ENCODE results near the gene OR5T3.
"Not testable (repeated sequence)": the region's sequence is repeated elsewhere in the genome, so short reads cannot be mapped to it uniquely, and the experiment has no call there.

OR5T3 gene

DNA sequence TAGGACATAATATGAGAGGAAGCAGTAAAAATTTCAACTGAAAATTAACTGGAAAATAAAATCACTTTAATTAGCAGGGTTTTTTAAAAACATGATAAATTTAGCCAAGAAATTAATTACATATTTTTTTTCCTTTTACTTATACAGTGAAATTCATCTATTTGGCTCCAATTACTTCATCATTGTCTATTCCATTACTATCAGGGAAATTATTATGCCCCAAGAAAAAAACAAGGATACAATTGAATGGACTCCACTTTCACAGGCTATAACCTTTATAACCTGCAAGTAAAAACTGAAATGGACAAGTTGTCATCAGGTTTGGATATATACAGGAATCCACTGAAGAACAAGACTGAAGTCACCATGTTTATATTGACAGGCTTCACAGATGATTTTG is at the start of gene OR5T3:
Gene OR5T3, plus strand, starts transcription at position 301 of the 400 bp plus-strand sequence. Its CDS starts 0 bp downstream, at position 301.
- no peak for DNase-seq

- no peak for DNase-seq
These were observed 44.3 kb upstream of the OR5T3 start for GRCh38 chr11:56207790-56208189.

DNA sequence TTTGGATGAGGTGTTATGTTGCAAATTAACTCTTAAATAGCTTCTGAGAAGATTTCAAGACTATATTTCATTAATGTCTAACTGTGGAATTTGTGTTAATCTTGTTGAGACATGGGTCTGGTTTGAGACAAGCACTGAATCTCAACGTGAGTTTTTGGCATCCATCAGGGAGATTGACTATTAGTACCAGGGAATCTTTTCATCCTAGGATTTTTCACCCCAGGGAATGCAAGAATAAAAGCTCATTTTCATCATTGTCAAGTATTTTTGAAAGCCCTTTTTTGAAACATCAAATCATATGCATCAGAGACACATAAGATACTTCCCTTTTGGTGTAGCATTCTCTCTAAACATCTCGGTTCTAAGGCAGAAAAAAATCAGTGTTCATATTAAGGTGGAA is 37.5 kb upstream of the OR5T3 start:
- DNase-seq: no peak

- not testable (repeated sequence) for DNase-seq
These were observed 32.3 kb upstream of the OR5T3 start for GRCh38 chr11:56219735-56220134.

DNA sequence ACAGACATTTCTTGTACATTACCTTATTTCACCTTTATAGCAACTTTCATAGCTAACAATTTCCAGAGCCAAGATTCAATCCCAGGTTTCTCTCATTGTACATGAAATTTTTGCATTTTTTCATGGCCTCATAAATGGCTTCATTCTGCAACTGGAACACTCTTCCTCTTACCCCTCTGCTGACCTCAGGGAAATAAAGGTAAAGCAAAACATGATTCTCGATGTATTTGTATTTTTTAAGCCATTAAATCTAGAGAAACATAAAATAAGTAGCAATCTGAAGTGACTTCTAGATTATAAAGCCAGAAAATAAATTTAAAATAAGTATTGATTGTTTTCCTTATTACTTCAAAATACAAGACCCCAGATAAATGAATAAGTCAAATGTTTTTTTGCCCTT is 17.9 kb upstream of the OR5T3 start, which contains the start of gene OR5T2:
Gene OR5T2, minus strand, starts transcription at position 101 of the 400 bp plus-strand sequence. CDS start 1,193 bp downstream, outside the sequence.
- DNase-seq: no peak

GRCh38 chr11:56271092-56271491 is 19.0 kb downstream of the OR5T3 start:
- no peak for DNase-seq

GRCh38 chr11:56273854-56274253 is 21.8 kb downstream of the OR5T3 start, which contains the start of gene OR5T1:
TSS of gene OR5T1 (plus strand) at chr11:56274154. CDS start at chr11:56275639, 1,485 bp downstream.
- no peak for DNase-seq

DNA sequence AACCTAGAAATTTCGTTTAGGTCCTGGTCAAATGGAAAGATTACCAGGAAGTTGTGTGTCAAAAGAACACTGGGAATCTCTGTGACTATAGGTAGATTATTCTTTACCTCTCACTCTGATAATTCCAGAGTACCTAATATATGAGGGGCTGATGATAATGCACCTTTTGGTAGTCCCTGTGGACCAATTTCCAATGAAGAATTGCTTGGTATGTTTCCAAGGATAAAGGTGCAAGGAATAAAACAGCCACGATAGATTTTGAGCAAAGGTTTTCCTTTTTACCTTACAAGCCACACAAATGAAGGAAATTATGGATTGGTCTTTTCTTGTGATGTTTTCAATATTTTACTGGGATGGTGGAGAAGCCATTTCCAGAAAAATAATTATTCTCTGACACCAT is 40.1 kb downstream of the OR5T3 start, which contains the start of gene OR8H1:
Gene OR8H1, minus strand, starts transcription at position 101 of the 400 bp plus-strand sequence. CDS start 1,192 bp downstream, outside the sequence.
- DNase-seq: no peak

DNA sequence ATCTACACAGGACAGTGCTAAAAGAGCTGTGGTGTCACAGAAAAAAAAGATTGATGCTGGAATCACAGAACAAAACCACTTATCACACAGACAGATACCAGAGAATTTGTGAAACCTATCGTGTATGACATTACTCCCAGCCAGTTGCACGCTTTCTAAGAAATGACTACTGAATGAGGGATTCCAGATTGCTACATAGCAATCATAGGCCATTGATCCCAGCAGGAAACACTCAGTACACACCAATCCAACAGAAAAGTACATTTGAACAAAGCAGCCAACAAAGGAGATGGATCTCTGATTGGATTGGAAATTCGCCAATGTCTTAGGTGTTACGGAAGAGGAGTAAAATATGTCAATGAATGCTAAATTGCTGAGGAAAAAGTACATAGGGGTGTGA is 44.8 kb downstream of the OR5T3 start:
- no peak for DNase-seq

All from amniotic stem cell (primary cell).